COLO668 (cell line): ENCODE data around the gene IL13.
"Not testable (repeated sequence)": the region's sequence is repeated elsewhere in the genome, so short reads cannot be mapped to it uniquely, and the experiment has no call there.

Experiments used
- DNase-seq: peaks from one replicate; lab custom pipeline; 2025; ENCODE audit not compliant: unreplicated experiment; lab: John Stamatoyannopoulos, UW

IL13 gene

DNA sequence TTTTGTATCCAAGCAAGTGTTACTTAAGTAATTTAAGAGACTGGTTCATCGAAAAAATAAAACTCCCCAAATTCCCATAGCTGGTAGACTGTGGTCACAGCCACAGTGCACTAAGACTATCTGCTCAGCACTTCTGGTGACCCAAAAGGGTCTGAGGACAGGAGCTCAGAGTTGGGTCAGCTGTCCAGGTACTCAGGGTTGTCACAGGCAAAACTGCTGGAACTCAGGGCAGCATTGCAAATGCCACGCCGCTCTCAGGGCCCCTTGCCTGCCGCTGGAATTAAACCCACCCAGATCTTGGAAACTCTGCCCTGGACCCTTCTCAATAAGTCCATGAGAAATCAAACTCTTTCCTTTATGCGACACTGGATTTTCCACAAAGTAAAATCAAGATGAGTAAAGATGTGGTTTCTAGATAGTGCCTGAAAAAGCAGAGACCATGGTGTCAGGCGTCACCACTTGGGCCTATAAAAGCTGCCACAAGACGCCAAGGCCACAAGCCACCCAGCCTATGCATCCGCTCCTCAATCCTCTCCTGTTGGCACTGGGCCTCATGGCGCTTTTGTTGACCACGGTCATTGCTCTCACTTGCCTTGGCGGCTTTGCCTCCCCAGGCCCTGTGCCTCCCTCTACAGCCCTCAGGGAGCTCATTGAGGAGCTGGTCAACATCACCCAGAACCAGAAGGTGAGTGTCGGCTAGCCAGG, at the start of gene IL13:
TSS of gene IL13 (plus strand) at position 498 of the 705 bp plus-strand sequence. CDS start at position 512, 14 bp downstream.
- no peak for DNase-seq

DNA sequence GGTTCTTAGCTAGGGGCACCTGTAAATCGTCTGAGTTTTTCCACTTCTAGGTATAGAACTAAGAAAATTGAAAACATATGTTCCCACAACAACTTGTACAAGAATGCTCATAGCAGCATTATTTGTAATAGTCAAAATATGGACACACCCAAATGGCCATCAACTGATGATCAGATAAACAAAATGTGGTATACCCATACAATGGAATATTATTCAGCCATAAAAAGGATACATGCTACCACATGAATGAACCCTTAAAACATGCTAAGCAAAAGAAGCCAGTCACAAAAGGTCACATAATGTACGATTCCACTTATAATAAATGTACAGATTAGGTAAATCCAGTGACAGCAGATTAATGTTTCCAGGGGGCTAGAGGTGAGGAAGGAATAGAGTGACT, 46.0 kb upstream of the IL13 start:
- no peak for DNase-seq

DNA sequence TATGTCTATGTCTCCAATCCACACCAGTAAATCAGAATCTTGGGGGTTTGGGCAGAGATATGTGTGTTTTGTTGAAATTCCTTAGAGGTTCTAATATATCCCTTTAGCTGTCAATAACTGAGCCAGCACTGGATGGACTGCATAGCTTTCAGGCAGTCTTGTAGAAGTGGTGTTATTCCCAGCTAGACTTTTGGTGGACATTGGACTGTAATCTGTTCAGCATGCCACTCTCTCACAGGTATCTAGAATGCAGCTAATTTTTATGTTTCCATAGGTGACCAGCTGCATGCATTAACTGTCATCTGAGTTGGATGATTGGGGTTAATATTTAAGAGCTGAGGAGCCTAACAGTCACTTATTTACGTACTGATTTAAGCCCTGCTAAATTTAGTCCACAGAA, 45.1 kb upstream of the IL13 start:
- no peak for DNase-seq

DNA sequence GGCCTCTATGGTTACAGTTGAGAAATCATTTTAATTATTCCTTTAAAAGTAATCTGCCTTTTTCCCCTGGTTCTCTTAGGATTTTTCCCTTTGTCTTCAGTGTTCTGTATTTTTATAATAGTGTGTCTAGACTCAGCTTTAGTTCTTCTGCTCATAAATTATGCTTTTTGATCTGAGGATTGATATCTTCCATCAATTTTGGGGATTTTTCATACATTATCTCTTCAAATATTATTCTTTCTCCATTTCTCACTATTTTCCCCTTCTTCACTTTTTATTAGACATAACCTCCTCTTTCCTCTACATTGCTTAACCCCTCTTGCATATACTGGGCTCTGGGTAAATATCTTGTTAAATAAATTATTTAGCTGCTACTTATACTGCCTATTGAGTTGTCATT, 36.3 kb upstream of the IL13 start:
- no peak for DNase-seq

DNA sequence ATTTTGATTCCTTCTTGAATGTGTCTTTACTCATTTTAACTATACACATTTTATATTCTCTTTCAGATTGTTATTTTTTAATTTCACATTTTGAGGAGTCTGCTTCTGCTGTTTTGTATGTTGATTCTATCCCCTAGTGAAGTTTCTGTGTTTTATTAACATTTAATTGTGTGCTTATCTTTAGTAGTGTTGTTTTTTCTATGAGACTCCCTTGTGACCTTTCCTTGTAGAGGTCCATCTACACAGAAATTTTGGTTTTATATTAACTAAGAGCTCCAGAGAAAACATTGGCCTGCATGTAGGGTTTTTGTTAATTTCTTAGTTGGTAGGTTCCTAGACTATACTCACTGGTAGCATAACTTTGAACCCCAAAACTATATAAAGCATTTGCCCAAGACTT, 35.4 kb upstream of the IL13 start:
- no peak for DNase-seq

DNA sequence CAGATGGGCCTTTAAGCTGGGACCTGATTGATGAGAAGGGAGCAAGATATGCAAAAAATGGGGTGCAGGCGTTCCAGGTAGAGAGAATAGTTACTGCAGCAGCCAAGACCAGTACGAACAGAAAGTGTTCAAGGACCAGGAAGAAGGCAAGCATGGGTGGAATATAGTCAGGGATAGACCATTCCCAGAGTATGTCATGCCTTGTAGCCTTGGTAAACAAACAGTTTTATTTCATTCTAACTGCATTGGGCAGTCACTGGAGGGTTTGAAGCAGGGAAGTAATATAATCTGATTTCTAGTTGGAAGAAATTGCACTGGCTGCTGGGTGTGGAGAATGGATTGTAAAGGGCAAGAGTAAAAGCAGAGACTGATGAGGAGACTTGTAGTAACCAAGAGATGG, 30.5 kb upstream of the IL13 start:
- DNase-seq = no peak

DNA sequence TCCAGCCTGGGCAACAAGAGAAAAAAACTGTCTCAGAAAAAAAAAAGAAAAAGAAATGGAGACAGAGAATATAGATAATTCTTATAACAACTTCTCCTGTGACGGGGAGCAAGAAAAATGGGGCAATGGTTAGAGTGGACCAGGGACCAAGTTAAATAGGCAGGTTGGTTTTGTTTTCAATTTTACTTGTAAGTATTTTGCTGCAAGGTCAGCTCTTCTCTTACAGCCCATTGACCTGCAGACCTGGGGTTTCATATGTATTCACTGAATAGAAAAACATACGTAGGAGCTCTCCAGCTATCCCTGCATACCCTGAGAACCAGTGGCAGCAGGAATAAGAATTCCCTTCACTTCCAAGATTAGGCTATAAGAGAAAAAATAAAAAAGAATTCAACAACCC, 29.2 kb upstream of the IL13 start:
- DNase-seq = no peak

DNA sequence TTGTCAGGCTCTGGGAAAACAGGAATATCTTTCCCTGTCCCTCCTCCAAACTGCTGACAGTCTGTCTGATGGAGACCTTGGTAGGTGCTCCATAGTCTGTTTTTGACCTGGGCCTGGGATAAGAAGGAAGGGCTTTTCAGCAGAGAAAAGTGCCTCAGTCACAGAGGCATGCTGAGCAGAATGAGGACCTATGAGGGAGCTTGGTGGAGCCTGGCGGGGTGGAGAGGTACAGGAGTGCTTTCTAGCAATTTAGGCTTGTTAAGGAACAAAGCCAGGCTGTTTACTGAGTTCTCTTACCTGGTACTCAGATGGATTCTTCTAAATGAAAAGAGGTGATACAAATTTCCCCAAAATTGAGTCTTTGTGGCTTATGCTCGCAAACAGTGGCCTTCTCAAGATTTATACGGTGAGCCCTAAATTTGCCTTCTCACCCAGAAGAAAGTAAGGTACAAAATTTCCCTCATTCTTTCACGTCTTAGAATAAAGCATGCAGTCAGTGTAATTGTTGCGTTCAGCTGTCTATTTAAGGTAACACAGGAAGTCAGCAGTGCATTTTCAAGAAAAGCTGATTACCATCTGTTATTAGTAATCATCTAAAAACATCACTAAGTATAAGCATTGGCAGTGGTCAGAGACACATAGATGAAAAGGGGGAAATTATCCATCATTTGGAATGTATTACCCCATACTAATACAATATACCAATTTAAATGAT, 28.6 kb upstream of the IL13 start:
- no peak for DNase-seq

DNA sequence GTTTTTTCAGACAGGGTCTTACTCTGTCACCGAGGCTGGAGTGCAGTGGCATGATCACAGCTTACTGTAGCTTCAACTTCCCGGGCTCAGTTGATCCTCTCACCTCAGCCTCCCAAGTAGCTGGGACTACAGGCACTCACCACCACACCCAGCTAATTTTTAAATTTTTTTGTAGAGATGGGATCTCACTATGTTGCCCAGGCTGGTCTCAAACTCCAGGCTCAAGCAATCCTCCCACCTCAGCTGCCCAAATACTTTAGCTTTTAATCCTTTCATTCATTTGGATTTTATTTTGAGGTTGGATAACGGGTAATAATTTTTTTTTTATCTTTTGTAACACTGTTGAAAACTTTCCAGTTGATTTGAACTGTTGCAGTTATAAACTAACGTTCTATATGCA, 24.4 kb upstream of the IL13 start:
- not testable (repeated sequence) for DNase-seq

DNA sequence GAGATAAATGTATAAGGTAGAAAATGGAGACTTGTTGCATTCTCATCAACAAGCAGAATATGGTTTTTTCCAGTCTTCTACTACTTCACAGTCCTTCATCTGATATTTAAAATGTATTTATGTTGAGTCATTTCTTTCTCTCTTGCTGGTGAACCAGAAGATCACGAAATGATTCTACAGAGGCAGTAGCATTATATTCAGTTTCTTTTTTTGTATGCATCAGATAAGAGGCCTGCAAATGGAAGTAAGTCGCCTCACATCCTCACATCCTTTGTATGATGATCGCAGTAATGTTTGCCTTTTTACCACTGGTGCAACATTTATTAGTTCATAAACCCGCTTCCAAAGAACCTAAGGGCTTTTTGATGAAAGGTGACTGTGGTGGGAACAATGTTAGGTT, 22.1 kb upstream of the IL13 start:
- DNase-seq = no peak

DNA sequence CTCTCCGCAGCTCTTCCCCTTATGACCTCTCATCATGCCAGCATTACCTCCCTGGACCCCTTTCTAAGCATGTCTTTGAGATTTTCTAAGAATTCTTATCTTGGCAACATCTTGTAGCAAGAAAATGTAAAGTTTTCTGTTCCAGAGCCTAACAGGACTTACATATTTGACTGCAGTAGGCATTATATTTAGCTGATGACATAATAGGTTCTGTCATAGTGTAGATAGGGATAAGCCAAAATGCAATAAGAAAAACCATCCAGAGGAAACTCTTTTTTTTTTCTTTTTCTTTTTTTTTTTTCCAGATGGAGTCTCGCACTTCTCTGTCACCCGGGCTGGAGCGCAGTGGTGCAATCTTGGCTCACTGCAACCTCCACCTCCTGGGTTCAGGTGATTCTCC, 20.7 kb upstream of the IL13 start:
- DNase-seq = no peak

DNA sequence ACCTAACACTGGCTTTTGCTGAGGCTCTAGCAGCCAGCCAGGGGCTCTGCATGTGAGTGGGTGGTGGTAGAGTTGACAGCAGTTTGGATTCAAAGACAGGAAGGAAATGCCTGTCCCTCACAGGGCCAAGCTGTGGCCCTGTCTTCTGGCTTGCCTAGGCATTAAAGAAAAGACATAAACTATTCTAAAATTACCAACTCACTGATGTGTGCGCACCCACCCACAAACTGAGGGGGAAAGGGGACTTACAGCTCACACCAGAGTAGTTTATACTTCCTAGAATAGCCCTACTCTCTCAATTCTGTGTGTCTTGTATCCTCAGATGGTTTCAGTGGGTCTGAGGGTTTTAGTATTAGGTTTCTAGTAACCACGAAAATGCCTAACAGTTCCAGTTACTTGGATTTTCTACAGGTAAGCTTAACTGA, 18.3 kb upstream of the IL13 start:
- DNase-seq = no peak

DNA sequence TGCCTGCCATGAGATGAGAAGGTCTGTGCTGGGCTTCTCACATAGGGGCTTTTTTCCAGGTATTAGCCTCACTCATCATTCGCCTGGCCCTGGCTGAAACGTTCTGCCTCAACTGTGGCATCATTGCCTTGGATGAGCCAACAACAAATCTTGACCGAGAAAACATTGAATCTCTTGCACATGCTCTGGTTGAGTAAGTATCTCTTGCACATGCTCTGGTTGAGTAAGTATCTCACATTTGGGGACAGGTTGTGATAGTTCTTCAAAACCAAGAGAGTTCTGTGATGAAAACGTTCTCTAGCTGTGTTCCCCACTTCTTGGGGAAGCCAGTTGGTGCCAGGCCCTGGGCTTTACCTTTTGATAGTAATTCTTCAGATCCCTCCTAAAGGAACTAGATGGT, 17.4 kb upstream of the IL13 start:
- no peak for DNase-seq

DNA sequence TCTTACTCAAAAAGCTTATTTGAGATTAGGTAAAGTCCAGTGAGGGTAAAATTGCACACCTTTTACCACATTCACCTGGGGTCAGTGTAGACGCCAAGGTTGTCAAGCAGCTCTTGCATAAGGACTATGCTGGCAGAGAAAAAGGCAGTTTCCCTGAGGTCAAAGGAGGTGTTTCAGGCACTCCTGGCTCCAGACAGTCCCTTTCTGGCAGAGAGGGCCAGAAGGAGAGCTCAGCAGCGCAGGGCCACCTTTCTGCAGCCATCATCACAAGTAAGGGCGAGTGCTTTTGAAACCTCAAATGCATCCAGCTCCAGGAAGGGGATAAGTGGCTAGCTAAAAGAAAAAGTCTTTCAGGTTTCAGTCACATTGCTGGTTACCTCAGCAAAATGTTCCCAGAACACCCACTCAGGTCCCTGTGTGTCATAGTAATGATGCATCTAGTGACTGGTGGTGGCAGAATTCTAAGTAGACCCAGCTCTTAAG, 16.7 kb upstream of the IL13 start:
- no peak for DNase-seq

DNA sequence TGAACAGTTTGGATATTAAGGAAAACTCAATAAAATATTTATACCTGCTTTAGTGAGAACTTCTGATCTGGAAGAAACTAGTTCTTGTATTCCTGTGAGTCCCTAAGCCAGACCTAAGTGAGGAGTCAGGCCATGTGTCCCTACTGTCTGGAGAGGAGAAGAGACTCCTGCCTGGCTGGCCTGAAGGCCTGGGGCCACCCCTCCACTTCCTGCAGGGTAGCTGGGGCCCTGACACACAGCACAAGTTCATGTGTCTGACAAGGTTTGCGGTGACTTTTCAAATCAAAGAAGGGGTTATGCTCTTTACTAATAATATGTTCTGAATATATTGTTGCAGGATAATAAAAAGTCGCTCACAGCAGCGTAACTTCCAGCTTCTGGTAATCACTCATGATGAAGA, 16.1 kb upstream of the IL13 start:
- DNase-seq = no peak

DNA sequence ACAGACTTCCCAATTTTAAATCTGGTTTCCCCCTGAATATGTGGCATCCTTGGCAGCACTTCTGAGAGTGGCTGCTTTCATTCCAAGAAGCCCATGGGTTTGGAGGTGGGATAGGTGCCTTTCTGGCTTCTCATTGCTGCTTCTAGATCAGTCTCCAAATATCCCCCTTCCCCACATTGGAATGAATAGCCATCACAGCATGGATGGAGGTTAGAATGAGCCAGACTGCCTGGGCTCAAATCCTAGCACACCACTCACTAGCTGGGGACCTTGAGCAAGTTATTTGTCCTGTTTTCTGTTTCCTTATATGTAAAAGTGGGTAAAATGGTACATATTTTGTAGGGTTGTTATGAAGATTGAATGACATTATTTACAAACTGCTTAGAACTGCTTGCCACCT, 13.8 kb upstream of the IL13 start:
- DNase-seq = no peak

DNA sequence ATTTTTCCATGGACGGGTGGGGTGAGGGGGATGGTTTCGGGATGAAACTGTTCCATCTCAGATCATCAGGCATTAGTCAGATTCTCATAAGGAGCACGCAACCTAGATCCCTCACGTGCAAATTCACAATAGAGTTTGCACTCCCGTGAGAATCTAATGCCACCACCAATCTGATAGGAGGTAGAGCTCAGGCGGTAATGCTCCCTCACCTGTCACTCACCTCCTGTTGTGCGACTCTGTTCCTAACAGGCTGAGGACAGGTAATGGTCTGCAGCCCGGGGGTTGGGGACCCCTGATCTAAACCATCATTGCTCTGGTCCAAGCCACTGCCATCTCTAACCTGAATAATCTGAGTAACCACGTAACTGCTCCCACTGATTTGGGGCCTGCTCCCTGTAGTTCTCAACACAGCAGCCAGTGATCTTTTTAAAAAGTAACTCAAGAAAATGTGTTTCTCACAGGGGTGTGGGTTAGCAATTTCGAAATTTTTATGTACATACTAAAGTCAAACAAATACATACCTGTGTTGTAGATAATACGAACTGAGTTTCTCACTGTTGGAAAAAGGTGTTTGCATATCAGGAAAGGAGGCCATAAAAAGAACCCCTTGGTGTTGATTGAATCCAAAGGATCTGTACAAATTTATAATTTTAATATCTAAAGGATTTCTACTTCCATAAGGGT, 11.2 kb upstream of the IL13 start:
- DNase-seq = no peak

DNA sequence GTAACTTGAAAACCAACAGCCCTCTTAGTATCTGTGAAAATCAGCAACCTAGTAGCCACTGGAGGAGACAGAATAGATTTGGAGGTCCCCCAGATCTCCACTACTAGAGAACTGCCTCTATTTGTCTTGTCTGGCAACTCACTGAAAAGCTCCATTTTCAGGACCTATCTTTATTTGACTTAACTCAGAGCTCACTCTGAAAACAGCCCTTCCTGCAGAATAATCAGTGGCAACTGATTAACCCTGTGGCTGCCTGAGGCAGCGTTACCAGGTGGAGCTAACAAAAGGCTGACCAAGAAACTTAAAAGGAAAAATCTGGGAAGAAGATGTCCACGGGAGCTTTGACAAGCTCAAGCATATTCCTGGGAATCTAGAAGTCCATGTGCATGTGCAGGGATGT, 10.5 kb upstream of the IL13 start:
- no peak for DNase-seq

DNA sequence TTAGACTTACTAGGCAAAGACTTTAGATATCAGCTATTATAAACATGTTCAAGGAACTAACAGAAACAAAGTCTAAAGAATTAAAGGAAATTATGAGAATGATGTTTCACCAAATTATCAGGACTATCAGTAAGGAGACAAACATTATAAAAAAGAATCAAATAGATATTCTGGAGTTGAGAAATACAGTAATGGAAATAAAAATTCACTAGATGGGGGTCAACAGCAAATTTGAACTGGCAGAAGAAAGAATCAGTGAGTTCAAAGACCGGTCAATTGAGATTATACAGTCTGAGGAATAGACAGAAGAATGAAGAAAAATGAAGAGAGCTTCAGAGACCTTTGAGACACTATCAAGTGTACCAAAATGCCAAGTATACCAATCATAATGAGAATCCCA, 9.6 kb upstream of the IL13 start:
- no peak for DNase-seq

DNA sequence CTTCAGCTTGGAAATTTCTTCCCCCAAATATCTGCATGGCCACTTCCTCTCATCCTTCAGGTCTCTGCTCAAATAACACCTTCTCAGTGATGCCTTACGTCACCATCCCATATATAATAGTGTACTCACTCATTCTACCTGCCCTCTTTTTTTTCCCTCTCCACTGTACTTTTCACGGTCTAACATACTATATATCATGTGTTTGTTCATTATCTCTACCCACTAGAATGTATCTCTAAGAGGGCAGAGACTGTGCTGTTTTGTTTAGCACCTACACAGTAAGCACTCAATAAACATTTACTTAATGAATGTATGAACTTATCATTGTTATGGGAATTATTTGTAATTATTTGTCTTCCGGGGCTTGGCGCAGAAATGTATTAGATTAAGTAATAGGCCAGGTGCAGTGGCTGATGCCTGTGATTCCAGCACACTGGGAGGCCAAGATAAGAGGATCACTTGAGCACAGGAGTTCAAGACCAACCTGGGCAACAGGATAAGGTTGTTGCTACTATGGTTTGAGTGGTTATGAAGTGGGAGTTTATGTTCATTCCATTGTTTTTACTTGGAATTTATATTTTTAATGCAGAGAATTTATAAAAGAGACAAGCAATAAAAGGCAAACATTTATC, 6.0 kb upstream of the IL13 start:
- DNase-seq = no peak

DNA sequence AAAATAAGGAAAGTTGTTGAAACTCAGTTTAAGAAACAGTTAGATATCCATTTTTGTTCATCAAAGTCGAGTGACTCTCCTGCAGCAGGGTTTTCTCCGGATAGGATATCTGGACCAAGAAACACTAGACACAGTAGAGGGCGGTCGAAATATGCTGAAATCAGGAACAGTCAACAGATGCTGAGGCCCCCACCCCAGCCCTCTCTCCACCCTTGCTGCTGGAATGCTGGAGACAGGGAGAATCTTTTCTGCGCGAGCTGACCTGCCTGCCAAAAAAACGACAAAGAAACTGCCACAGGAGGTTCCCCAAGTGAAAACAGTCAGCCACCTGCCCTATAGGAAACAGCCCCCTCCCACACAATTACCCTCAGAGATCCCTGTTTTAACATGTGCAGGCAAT, 4.3 kb upstream of the IL13 start:
- no peak for DNase-seq
